Naive thymus-derived CD8-positive, alpha-beta T cell (primary cell): ENCODE measurements around the gene MBD3L3. TPM values are rescaled to one million over a fixed set of nuclear protein-coding genes. Genes with fewer than 3 reads are reported as not detected.
A peak's percentile ranks its signal among the peaks of the same experiment; 100 is the strongest.
"Not testable (repeated sequence)": the region's sequence is repeated elsewhere in the genome, so short reads cannot be mapped to it uniquely, and the experiment has no call there.

Source experiments
- ATAC-seq, 2 donors: fragments of 150-1000 bp; cut with Tn5 transposase in 1 of 2; sonication (Bioruptor Pico), chemical (Tn5 transposase) in 1 of 2; 1 replicate in 1 of 2; 2 replicates in 1 of 2; pipeline ENCODE4 v1.10.0; 2021; ENCODE audit warnings: mild to moderate bottlenecking in 2 of 2, moderate library complexity in 2 of 2
- POLR2A ChIA-PET: fragments of 350-600 bp; sonication (Branson Sonifier 250); formaldehyde crosslinking; loops from one replicate; lab custom pipeline; 2021; ENCODE audit warnings: antibody characterized with exemption; lab: Charles Lee
- DNase-seq, 10 donors: peaks; one replicate each; pipeline versions ENCODE4 v3.0.0 to v3.0.0-alpha.2; 2020 to 2022
- H3K27ac Mint-ChIP-seq, 10 donors: one replicate each; pipeline ENCODE4 v1.8.0; 2020 to 2022; ENCODE audit warnings: mild to moderate bottlenecking in 10 of 10, mixed read lengths in 10 of 10, moderate library complexity in 4 of 10, inconsistent platforms in 1 of 10
- H3K27me3 Mint-ChIP-seq, 5 donors: one replicate each; pipeline ENCODE4 v1.8.0; 2021 to 2022; ENCODE audit warnings: mixed read lengths in 5 of 5
- H3K36me3 Mint-ChIP-seq, 3 donors: one replicate each; pipeline ENCODE4 v1.8.0; 2020 to 2022; ENCODE audit warnings: mixed read lengths in 3 of 3, mild to moderate bottlenecking in 2 of 3, inconsistent platforms in 1 of 3
- H3K4me1 Mint-ChIP-seq, 4 donors: one replicate each; pipeline ENCODE4 v1.8.0; 2021 to 2022; ENCODE audit warnings: mixed read lengths in 4 of 4
- H3K4me3 Mint-ChIP-seq, 10 donors: one replicate each; pipeline ENCODE4 v1.8.0; 2020 to 2022; ENCODE audit warnings: mild to moderate bottlenecking in 10 of 10, mixed read lengths in 10 of 10, moderate library complexity in 6 of 10, inconsistent platforms in 1 of 10
- H3K9me3 Mint-ChIP-seq, 9 donors: one replicate each; pipeline ENCODE4 v1.8.0; 2020 to 2022; ENCODE audit warnings: mixed read lengths in 9 of 9, mild to moderate bottlenecking in 3 of 9, inconsistent platforms in 1 of 9, moderate library complexity in 1 of 9
- polyA plus RNA-seq, 3 donors: library from polyadenylated mRNA; unstranded; fragments of 300-500 nt; fragmentation: Illumina TruSeq; gene quantifications; one replicate each; pipeline ENCODE4 v1.2.3, GENCODE V29; 2021
- total RNA-seq, 8 experiments: library from RNA in 2 of 8; stranded (reverse) in 2 of 8; gene quantifications; one replicate each; pipeline ENCODE4 v1.2.3 and lab custom pipeline; 2021 to 2026

Gene MBD3L3
- total and polyA plus RNA-seq, 5 experiments from 2014 or later = not detected

DNA sequence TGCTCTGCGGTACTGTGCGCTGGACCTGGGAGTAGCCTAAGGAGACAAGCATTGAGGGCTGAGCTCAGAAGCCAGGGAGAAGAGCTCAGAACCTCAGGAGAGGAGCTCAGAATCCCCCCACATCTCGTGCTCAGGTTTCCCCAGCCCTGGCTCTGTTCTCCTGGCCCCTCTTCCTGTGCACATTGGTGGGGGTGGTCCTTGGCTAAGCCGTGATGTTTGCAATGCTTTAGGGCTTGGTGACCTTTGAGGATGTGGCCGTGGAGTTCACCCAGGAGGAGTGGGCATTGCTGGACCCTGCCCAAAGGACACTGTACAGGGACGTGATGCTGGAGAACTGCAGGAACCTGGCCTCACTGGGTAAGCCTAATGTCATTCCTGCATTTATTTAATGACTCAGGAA, 17.7 kb upstream of the MBD3L3 start:
- H3K27me3 Mint-ChIP-seq = no peaks in the 10 kb centered on the region
- no peak overlapping the region for H3K4me3 Mint-ChIP-seq
- H3K27ac Mint-ChIP-seq = peak overlapping the region in 1 of 10 donors; percentile 40
- peaks cover 7 to 19% (median 11%) of the 10 kb centered on the region in 4 donors for H3K4me1 Mint-ChIP-seq
- peaks cover 0 to 63% (median 23%) of the 10 kb centered on the region in 9 donors for H3K9me3 Mint-ChIP-seq
- DNase-seq (no peak), ATAC-seq (no peak)
- POLR2A ChIA-PET = interaction anchor here (0.6 to 0.7 kb wide), 3 partner anchors 338 to 776 kb away, joined by 3 to 6 read pairs (median 4); no protein-coding TSS in a partner anchor
- H3K36me3 Mint-ChIP-seq = peaks cover 37 to 92% (median 79%) of the 10 kb centered on the region in 3 donors

DNA sequence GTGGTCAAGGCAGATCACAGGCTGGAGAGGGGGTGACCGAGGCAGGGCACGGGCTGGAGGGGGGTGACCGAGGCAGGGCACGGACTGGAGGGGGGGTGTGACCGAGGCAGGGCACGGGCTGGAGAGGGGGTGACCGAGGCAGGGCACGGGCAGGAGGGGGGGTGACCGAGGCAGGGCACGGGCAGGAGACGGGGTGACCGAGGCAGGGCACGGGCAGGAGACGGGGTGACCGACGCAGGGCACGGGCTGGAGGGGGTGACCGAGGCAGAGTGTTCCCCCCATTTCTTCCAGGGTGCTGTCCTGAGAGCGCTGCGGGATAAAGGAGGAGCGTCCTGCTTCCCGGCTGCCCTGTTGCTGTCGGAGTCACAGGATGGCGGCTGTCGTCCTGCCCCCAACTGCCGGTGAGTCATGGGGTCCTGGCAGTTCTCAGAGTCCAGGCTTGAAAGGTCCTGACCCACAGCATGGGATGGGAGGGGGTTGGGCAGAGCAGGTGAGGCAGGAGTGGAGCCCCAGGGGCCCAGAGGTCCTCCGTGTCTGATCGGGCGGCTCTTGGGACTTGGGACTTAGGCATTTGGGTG, 16.3 kb upstream of the MBD3L3 start:
- POLR2A ChIA-PET = interaction anchor here (0.7 kb wide), 1 partner anchor 72 kb away, joined by 3 read pairs; no protein-coding TSS in a partner anchor
- Mint-ChIP-seq H3K9me3 (peaks cover 0 to 49% (median 21%) of the 10 kb centered on the region in 9 donors), H3K4me3 (peak overlapping the region in 1 of 10 donors; percentile 17), H3K36me3 (peaks cover 28 to 88% (median 65%) of the 10 kb centered on the region in 3 donors), H3K4me1 (peaks cover 8 to 29% (median 15%) of the 10 kb centered on the region in 4 donors), H3K27ac (no peak overlapping the region), H3K27me3 (no peaks in the 10 kb centered on the region)
- DNase-seq = no peak
- ATAC-seq = no peak

DNA sequence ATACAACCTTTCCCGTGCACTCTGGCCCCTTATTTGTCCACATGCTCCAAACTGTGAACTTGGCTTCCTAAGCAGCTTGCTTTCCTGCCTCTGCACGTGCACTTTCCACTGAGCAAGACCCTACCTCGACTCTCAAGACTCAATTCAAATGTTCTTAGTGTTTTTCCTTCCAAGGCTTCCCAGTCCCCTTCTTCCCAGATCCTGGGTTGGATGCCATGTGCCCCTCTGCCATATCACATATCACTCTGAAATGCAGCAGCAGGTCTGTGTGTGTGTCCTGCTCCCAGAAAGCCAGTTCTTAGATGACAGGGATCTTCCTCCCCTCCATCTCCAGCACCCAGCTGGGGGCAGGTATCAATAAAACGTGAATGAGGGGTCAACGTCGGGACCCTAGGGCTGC, 14.1 kb upstream of the MBD3L3 start:
- H3K27me3 Mint-ChIP-seq = no peaks in the 10 kb centered on the region
- peaks cover 0 to 28% (median 3%) of the 10 kb centered on the region in 9 donors for H3K9me3 Mint-ChIP-seq
- DNase-seq (no peak), ATAC-seq (no peak)
- H3K4me3 Mint-ChIP-seq = peak overlapping the region; percentile 17 to 72 (median 54)
- H3K27ac Mint-ChIP-seq = peak overlapping the region in 6 of 10 donors; percentile 40 to 81 (median 68)
- peaks cover 13 to 31% (median 23%) of the 10 kb centered on the region in 4 donors for H3K4me1 Mint-ChIP-seq
- POLR2A ChIA-PET = interaction anchor here (0.7 to 0.9 kb wide), 2 partner anchors 14 to 358 kb away, joined by 3 read pairs; no protein-coding TSS in a partner anchor
- peaks cover 8 to 69% (median 43%) of the 10 kb centered on the region in 3 donors for H3K36me3 Mint-ChIP-seq

- peak; percentile 16 to 34 for ATAC-seq
- H3K27ac Mint-ChIP-seq = peak overlapping the region; percentile 82 to 97 (median 96)
- POLR2A ChIA-PET = interaction anchor here (0.7 to 2.3 kb wide), 17 partner anchors 8 to 1357 kb away, joined by 3 to 50 read pairs (median 6); partner anchors contain the start of genes ALKBH7, ARHGEF18, CLPP and KHSRP
Observed at GRCh38 chr19:7069904-7070226, 11.4 kb upstream of the MBD3L3 start.

GRCh38 chr19:7069042-7069903, 10.8 kb upstream of the MBD3L3 start, which contains the start of gene ZNF557:
Gene ZNF557 (plus strand): TSS chr19:7069703. CDS start chr19:7075075, 5,372 bp downstream.
- H3K27ac Mint-ChIP-seq = peak within 1 kb of the TSS; percentile 82 to 97 (median 96)
- DNase-seq (peak; percentile 98 to 100 (median 99)), ATAC-seq (peak; percentile 93 to 95)
- H3K36me3 Mint-ChIP-seq = peaks cover 6 to 37% (median 15%) of the 10 kb centered on the region in 3 donors
- no peaks in the 10 kb centered on the region for H3K27me3 Mint-ChIP-seq
- H3K4me3 Mint-ChIP-seq = peak within 1 kb of the TSS; percentile 87 to 98 (median 96)
- H3K9me3 Mint-ChIP-seq = peaks cover 0 to 7% (median 0%) of the 10 kb centered on the region in 9 donors
- H3K4me1 Mint-ChIP-seq = peaks cover 9 to 29% (median 23%) of the 10 kb centered on the region in 4 donors
- POLR2A ChIA-PET = interaction anchor here (0.5 to 2.3 kb wide), 18 partner anchors 9 to 834 kb away, joined by 3 to 50 read pairs (median 6); partner anchors contain the start of genes ALKBH7, ARHGEF18, CLPP and KHSRP

More at GRCh38 chr19:7069904-7070226, 11.4 kb upstream of the MBD3L3 start:
- peaks cover 0 to 10% (median 0%) of the 10 kb centered on the region in 9 donors for H3K9me3 Mint-ChIP-seq
- no peaks in the 10 kb centered on the region for H3K27me3 Mint-ChIP-seq
- H3K36me3 Mint-ChIP-seq = peaks cover 6 to 42% (median 18%) of the 10 kb centered on the region in 3 donors
- peak in 1 of 10 donors; percentile 9 for DNase-seq
- peaks cover 11 to 31% (median 23%) of the 10 kb centered on the region in 4 donors for H3K4me1 Mint-ChIP-seq
- H3K4me3 Mint-ChIP-seq = peak overlapping the region; percentile 87 to 98 (median 96)

DNA sequence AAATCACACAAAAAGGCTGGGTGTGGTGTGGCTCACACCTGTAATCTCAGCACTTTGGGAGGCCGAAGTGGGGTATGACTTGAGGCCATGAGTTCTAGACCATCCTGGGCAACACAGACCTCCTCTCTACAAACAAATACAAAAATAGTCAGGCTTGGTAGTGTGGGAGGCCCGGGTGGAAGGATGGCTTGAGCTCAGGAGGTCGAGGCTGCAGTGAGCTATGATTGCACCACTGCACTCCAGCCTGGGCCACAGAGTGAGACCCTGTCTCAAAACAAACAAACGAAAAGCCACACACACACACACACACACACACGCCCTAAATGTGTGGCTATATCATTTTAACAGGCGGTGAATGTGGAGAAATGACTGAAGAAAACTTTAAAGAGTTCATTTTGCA, 10.1 kb upstream of the MBD3L3 start:
- peaks cover 0 to 2% (median 0%) of the 10 kb centered on the region in 9 donors for H3K9me3 Mint-ChIP-seq

GRCh38 chr19:7067716-7068115, 9.2 kb upstream of the MBD3L3 start:
- POLR2A ChIA-PET = interaction anchor here (0.6 kb wide), 1 partner anchor 115 kb away, joined by 4 read pairs; no protein-coding TSS in a partner anchor
- ATAC-seq = no peak
- peaks cover 0 to 2% (median 0%) of the 10 kb centered on the region in 9 donors for H3K9me3 Mint-ChIP-seq
- H3K27me3 Mint-ChIP-seq = no peaks in the 10 kb centered on the region
- DNase-seq = no peak
- H3K36me3 Mint-ChIP-seq = peaks cover 5 to 26% (median 5%) of the 10 kb centered on the region in 3 donors
- H3K27ac Mint-ChIP-seq = peak overlapping the region in 1 of 10 donors; percentile 61
- peak overlapping the region in 1 of 10 donors; percentile 36 for H3K4me3 Mint-ChIP-seq
- H3K4me1 Mint-ChIP-seq = peaks cover 9 to 25% (median 21%) of the 10 kb centered on the region in 4 donors

More for the DNA sequence above, 10.1 kb upstream of the MBD3L3 start:
- peak overlapping the region; percentile 82 to 97 (median 96) for H3K27ac Mint-ChIP-seq
- POLR2A ChIA-PET = interaction anchor here (0.5 to 2.3 kb wide), 12 partner anchors 15 to 707 kb away, joined by 3 to 50 read pairs (median 6); partner anchors contain the start of genes ALKBH7, ARHGEF18, CLPP and KHSRP
- H3K36me3 Mint-ChIP-seq = peaks cover 6 to 30% (median 11%) of the 10 kb centered on the region in 3 donors
- no peaks in the 10 kb centered on the region for H3K27me3 Mint-ChIP-seq
- ATAC-seq (no peak), DNase-seq (no peak)
- peaks cover 9 to 26% (median 22%) of the 10 kb centered on the region in 4 donors for H3K4me1 Mint-ChIP-seq
- peak overlapping the region; percentile 87 to 98 (median 96) for H3K4me3 Mint-ChIP-seq

GRCh38 chr19:7067122-7067521, 8.6 kb upstream of the MBD3L3 start:
- peaks cover 0 to 20% (median 0%) of the 10 kb centered on the region in 3 donors for H3K36me3 Mint-ChIP-seq
- H3K27me3 Mint-ChIP-seq, DNase-seq, POLR2A ChIA-PET, H3K4me3 Mint-ChIP-seq, H3K27ac Mint-ChIP-seq, H3K9me3 Mint-ChIP-seq, ATAC-seq: not testable (repeated sequence)
- peaks cover 4 to 19% (median 15%) of the 10 kb centered on the region in 4 donors for H3K4me1 Mint-ChIP-seq

DNA sequence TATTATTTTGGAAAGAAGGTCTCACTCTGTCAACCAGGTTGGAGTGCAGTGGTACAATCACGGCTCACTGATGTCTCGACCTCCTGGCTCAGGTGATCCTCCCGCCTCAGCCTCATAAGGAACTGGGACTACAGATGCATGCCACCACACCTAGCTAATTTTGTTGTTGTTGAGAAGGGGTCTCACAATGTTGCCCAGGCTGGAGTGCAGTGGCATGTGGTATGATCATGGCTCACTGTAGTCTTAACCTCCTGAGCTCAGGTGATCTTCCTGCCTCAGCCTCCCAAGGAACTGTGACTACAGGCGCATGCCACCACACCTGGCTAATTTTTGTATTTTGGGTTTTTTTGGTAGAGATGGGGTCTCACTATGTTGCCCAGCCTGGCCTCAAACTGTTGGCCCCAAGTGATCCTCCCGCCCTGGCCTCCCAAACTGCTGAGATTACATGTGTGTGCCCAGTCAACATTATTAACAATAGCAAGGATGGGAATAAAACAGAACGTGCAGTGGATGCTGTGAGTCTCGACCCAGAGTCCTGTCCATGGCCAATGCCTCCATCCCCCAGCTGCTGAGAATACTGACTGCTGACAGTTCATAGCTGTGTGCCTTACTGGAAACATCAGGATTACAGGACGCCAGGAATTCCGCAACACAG, 5.4 kb upstream of the MBD3L3 start:
- Mint-ChIP-seq H3K27me3 (no peaks in the 10 kb centered on the region), H3K4me3 (no peak overlapping the region), H3K36me3 (no peaks in the 10 kb centered on the region), H3K4me1 (peaks cover 2 to 6% (median 2%) of the 10 kb centered on the region in 4 donors), H3K27ac (no peak overlapping the region), H3K9me3 (peaks cover 0 to 2% (median 0%) of the 10 kb centered on the region in 9 donors)
- DNase-seq = peak in 1 of 10 donors; percentile 58
- peak; percentile 28 to 40 for ATAC-seq
- POLR2A ChIA-PET = no interaction called here

DNA sequence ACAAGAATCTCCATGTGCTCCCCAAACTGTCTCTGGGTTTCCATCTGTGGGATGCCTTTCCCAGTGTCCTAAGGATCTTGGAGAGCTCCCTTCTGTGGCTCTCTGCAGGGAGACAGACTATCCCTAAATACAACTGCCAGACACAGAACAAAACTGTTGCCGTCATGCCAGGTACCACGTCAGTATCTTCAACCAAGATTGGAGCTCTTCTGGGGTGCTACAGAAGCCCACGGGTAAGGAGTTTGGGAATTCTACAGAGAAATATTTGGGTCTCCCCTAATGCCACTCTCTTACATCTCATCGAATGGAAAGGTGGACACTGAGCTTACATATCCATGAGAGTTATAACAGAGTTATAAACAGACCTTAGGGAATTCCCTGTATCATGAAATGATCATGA, 4.9 kb upstream of the MBD3L3 start:
- H3K4me3 Mint-ChIP-seq = no peak overlapping the region
- H3K27me3 Mint-ChIP-seq = no peaks in the 10 kb centered on the region
- no peaks in the 10 kb centered on the region for H3K36me3 Mint-ChIP-seq
- H3K4me1 Mint-ChIP-seq = peaks cover 0 to under 1% (median 0%) of the 10 kb centered on the region in 4 donors
- POLR2A ChIA-PET = no interaction called here
- H3K27ac Mint-ChIP-seq = no peak overlapping the region
- DNase-seq = peak in 1 of 10 donors; percentile 19
- peaks cover 0 to 2% (median 0%) of the 10 kb centered on the region in 9 donors for H3K9me3 Mint-ChIP-seq
- peak in 1 of 2 donors; percentile 7 for ATAC-seq

- H3K36me3 Mint-ChIP-seq, H3K27me3 Mint-ChIP-seq, H3K4me3 Mint-ChIP-seq, POLR2A ChIA-PET, H3K27ac Mint-ChIP-seq, H3K4me1 Mint-ChIP-seq, H3K9me3 Mint-ChIP-seq: not testable (repeated sequence)
- DNase-seq = peak in 2 of 10 donors; percentile 32 to 35
- ATAC-seq = peak in 1 of 2 donors; percentile 81
Observed at GRCh38 chr19:7059977-7060376, 1.5 kb upstream of the MBD3L3 start.
